A673 (cell line): ENCODE measurements around the gene LHFPL6. TPM values are rescaled to one million over a fixed set of nuclear protein-coding genes. Genes with fewer than 3 reads are reported as not detected.
A peak's percentile ranks its signal among the peaks of the same experiment; 100 is the strongest.

Experiments
- BruUV-seq: library from RNA; stranded (reverse); fragments of 400-500 nt; replicated peaks from 2 replicates; lab custom pipeline; 2021; lab: Mats Ljungman, UMichigan
- CTCF ChIA-PET: fragments of 300-600 bp; sonication (Branson Sonifier 250); formaldehyde crosslinking; loops from one replicate; lab custom pipeline; 2022; ENCODE audit warnings: antibody characterized with exemption; lab: Charles Lee
- POLR2A ChIA-PET: fragments of 300-600 bp; sonication (Branson Sonifier 250); formaldehyde crosslinking; loops from one replicate; lab custom pipeline; 2022; ENCODE audit warnings: antibody characterized with exemption; ENCODE audit not compliant: low non-redundant PET; lab: Charles Lee
- DNase-seq: peaks from one replicate; pipeline ENCODE4 v3.0.0-alpha.2; 2015; ENCODE audit warnings: low spot score
- H3K27ac ChIP-seq: fragments of 200-600 bp; sonication (generic); 2 replicates; pipeline ENCODE4 v1.5.1; 2016; ENCODE audit warnings: mixed run types, low read depth, mild to moderate bottlenecking, mixed read lengths, antibody characterized with exemption, low read length; ENCODE audit not compliant: poor library complexity, severe bottlenecking
- H3K27me3 ChIP-seq: fragments of 200-600 bp; sonication (generic); replicated peaks from 2 replicates; pipeline ENCODE4 v1.6.1; 2017; ENCODE audit warnings: mixed run types, low read depth, mild to moderate bottlenecking, mixed read lengths, antibody characterized with exemption, low read length; ENCODE audit not compliant: insufficient read depth, poor library complexity
- H3K36me3 ChIP-seq: fragments of 200-600 bp; sonication (generic); 2 replicates; pipeline ENCODE4 v1.6.1; 2016; ENCODE audit warnings: mixed run types, mild to moderate bottlenecking, mixed read lengths, antibody characterized with exemption, low read length; ENCODE audit not compliant: insufficient read depth, poor library complexity, severe bottlenecking
- H3K4me1 ChIP-seq: fragments of 200-600 bp; sonication (generic); 2 replicates; pipeline ENCODE4 v1.6.1; 2017; ENCODE audit warnings: mixed run types, mild to moderate bottlenecking, mixed read lengths, antibody characterized with exemption, low read length; ENCODE audit not compliant: insufficient read depth, poor library complexity, severe bottlenecking
- H3K4me3 ChIP-seq: fragments of 200-600 bp; sonication (generic); 2 replicates; pipeline ENCODE4 v1.5.1; 2016; ENCODE audit warnings: low read depth, mixed run types, mild to moderate bottlenecking, mixed read lengths, low read length; ENCODE audit not compliant: poor library complexity, severe bottlenecking
- H3K9me3 ChIP-seq: fragments of 200-600 bp; sonication (generic); 2 replicates; pipeline ENCODE4 v1.6.1; 2016; ENCODE audit warnings: mixed run types, low read depth, mild to moderate bottlenecking, mixed read lengths, antibody characterized with exemption, low read length; ENCODE audit not compliant: poor library complexity, severe bottlenecking
- CTCF ChIP-seq: fragments of 300-800, 200-600 bp; sonication (generic); conservative IDR thresholded peaks from 2 replicates; pipeline ENCODE4 v1.5.1; 2017; ENCODE audit warnings: low read depth, mild to moderate bottlenecking, antibody characterized with exemption, low read length, moderate library complexity, mixed read lengths
- EZH2 ChIP-seq: fragments of 200-600 bp; sonication (generic); IDR thresholded peaks from 2 replicates; pipeline ENCODE4 v1.6.1; 2017; ENCODE audit warnings: borderline replicate concordance, low read depth, mild to moderate bottlenecking, mixed read lengths, antibody characterized with exemption, low read length; ENCODE audit not compliant: poor library complexity, severe bottlenecking
- intact Hi-C: fragments of 100-400 bp; cut with micrococcal nuclease; formaldehyde crosslinking; loops from one replicate; pipeline ENCODE4 v1.10.0; 2022; ENCODE audit not compliant: unreplicated experiment
- total RNA-seq: library from RNA; stranded (reverse); gene quantifications from 2 replicates; pipeline ENCODE4 v1.2.3, GENCODE V29; 2021

LHFPL6 gene
- total RNA-seq, 1 experiment from 2014 or later: 63.9 TPM

DNA sequence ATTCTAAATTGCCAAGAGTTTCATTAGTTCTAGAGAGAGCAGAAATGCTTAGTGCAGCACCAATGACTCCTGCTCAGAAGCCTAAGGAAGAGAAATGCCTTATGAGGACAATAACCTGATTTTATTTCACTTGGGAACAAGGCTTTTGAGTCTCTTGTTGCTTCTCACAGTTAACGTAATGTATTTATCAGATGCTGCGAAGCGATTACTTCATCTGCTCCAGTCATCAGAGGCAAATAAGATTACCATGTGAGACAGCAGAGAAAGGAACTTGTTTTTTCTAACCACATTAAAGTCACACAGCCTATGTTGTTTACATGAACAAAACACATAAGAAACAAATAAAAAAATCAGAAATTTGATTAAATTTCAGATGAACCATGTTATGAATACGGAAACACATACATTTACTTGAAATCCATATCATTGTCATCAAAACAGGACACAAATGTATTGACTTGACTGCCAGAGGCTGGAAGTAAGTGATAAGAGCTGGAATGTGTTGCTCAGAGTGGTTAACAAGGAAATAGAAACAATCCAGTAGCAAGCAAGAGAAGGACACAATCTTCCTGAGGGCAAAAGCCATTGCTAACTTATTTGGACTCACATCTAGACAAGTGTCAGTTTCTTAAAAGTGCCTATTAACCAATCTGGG is 147.3 kb downstream of the LHFPL6 start:
- intact Hi-C loops: no loop called here
- BruUV-seq: no TSS peak

DNA sequence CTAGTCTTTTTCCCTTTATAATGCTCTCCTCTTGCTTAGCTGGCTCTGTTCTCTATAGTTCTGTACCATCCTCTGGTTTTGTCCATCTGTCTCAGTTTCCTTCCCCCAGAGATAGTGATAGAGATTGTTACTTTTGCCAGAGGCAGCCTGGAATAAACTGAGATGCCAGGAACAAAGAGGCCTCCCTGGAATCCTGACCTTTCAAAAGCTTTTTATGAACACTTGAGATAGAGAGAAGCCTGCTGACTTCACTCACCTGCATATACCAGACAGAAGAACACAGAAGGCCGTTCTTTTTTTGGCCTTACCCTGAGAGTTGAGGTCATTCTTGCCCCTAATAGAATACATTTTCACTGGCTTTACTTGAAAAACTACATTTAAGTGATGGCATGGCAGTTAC is 150.2 kb downstream of the LHFPL6 start:
- DNase-seq: no peak
- H3K4me3 ChIP-seq: no peak overlapping the region
- H3K36me3 ChIP-seq: no peaks in the 10 kb centered on the region
- H3K27ac ChIP-seq: peak overlapping the region; percentile 91
- peaks cover 6% of the 10 kb centered on the region for H3K9me3 ChIP-seq
- BruUV-seq: no TSS peak
- no peaks in the 10 kb centered on the region for H3K27me3 ChIP-seq
- CTCF ChIA-PET: no interaction called here
- intact Hi-C loops: no loop called here
- POLR2A ChIA-PET: no interaction called here
- peaks cover 80% of the 10 kb centered on the region for H3K4me1 ChIP-seq
- no peak for TF ChIP-seq CTCF
- TF ChIP-seq EZH2: no peak

More for the DNA sequence above, 147.3 kb downstream of the LHFPL6 start:
- peak; percentile 17 for DNase-seq
- Histone ChIP-seq H3K9me3 (peaks cover 6% of the 10 kb centered on the region), H3K27ac (peak overlapping the region; percentile 39), H3K4me3 (no peak overlapping the region), H3K4me1 (peaks cover 61% of the 10 kb centered on the region), H3K36me3 (no peaks in the 10 kb centered on the region), H3K27me3 (no peaks in the 10 kb centered on the region)
- POLR2A ChIA-PET: no interaction called here
- no peak for TF ChIP-seq CTCF
- no peak for TF ChIP-seq EZH2
- CTCF ChIA-PET: no interaction called here

DNA sequence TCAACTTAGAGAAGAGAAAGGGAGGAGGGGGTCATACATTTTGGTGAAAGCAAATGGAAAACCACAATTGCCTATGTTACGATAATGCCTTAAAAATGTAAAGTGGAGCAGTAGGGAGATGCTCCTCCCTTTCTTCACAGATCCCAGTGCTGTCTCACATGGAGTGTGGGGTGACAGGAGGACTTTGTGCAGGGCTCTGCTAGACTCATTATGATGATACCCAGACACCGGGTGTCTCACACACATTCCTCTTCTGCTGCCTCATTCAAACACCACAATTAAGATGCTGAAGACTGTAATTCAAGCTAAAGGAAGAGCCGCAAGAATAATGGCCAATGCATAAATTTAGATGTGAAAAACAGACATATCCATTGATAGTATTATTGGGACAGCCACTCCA is 150.6 kb downstream of the LHFPL6 start:
- TF ChIP-seq EZH2: no peak
- TF ChIP-seq CTCF: no peak
- ChIA-PET CTCF (interaction anchor here (0.7 kb wide), 1 partner anchor 159 kb away, joined by 4 read pairs; no protein-coding TSS in a partner anchor), POLR2A (no interaction called here)
- H3K36me3 ChIP-seq: no peaks in the 10 kb centered on the region
- H3K27me3 ChIP-seq: no peaks in the 10 kb centered on the region
- H3K9me3 ChIP-seq: peaks cover 5% of the 10 kb centered on the region
- peak overlapping the region; percentile 91 for H3K27ac ChIP-seq
- BruUV-seq: no TSS peak
- peaks cover 84% of the 10 kb centered on the region for H3K4me1 ChIP-seq
- H3K4me3 ChIP-seq: no peak overlapping the region
- DNase-seq: peak; percentile 64
- intact Hi-C loops: no loop called here
